ENCODE data around the gene HLTF. TPM values are rescaled to one million over a fixed set of nuclear protein-coding genes. Genes with fewer than 3 reads are reported as not detected.

The HLTF gene
- total RNA-seq, 1 experiment from 2014 or later = 63.4 TPM

DNA sequence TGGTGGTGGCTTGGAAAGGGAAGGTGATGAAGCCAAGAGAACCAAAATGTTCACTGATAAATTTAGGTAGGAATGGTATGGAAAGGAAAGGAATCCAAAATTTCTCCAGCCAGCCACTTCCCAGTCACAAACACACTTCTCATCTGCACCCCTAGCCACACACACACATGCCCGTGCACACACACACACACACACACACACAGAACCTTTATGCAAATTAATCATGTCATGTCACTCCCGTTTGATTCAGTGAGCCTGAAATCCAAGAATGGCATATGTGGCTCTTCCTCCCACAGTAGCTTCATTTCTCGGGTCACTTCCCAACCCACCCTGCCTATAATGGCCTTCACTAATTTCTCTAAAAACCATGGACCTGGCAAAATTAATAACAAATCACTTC lies 3.1 kb upstream of the HLTF start:
- DNase-seq (ENCODE audit: low spot score) = no peak

DNA sequence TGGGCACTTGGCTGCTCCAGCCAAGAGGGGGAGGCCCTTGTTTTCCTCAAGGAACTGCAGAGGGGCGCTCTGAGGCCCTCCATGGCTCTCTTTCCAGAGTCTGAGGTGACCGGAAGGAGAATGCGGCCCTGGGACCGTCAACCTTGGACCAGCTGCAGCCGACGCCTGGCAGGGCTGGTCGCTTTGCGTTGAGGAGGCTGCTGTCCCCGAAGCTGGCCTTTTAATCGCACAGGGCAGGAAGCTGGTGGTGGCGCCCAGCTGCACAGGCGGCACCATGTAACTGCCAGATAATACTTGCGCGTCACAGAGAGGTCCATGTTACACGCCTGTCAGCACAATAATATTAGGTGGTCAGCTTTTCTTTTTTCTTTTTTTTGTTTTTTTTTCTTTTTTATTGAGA lies 875 bp upstream of the HLTF start:
- no peak for DNase-seq (ENCODE audit: low spot score)

- no peak for DNase-seq (ENCODE audit: low spot score)
Observed at GRCh38 chr3:149085828-149086231, 503 bp downstream of the HLTF start.

DNA sequence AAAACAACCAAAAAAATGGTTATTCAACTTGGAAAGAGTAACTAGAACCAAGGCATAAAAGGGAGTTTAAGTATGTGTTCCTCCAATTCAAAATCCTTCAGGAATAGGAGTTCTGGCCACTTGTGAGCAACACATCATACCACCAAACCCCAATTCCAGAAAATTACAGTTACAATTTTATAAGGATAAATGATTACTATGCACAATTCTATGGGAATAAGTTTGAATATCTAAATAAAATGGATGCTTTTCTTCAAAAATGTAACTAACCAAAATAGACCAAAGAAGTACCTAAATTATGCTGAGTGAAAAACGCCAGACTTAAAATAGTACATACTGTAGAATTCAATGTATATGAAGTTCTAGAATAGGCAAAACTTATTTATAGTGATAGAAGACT lies 4.6 kb downstream of the HLTF start:
- no peak for DNase-seq (ENCODE audit: low spot score)

DNA sequence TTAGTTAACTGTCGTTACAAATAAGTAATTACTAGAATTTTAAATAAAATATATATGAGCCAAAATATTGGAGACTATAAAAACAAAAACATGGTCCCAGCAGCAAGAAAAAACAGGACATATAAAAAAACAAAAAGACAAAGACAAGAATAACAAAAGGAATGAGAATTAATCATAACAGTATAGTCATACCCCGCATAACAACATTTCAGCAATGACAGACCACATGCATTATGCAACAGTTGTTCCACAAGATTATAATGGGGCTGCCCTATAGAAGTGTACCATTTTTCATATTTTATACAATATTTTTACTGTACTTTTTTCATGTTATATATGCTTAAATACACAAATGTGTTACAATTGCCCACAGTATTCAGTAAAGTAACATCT lies 5.6 kb downstream of the HLTF start:
- no peak for DNase-seq (ENCODE audit: low spot score)

GRCh38 chr3:149080011-149080698 lies 6.2 kb downstream of the HLTF start:
- no peak for DNase-seq (ENCODE audit: low spot score)

GRCh38 chr3:149077628-149078027 lies 8.7 kb downstream of the HLTF start:
- no peak for DNase-seq (ENCODE audit: low spot score)

GRCh38 chr3:149067883-149068282 lies 18.4 kb downstream of the HLTF start:
- DNase-seq (ENCODE audit: low spot score) = no peak

- no peak for DNase-seq (ENCODE audit: low spot score)
Observed at GRCh38 chr3:149061776-149062175, 24.6 kb downstream of the HLTF start.

DNA sequence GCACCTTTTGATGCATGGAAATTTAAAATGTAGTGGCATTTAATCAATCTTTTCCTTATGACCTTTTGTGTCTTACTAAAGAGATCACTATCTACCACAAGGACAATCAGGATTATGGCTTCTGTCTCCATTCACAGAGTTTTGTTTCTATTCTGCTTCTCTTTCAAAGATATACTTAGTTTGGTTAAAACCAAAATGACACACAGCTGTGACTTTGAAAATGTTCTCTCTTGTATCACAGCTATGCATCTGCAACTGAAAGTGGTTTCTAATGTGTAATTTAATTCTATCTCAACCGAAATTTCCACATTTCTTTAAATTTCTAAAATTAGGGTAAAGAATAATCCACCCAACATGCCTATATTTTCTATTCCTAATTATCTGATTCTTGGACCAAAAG lies 27.7 kb downstream of the HLTF start:
- no peak for DNase-seq (ENCODE audit: low spot score)

DNA sequence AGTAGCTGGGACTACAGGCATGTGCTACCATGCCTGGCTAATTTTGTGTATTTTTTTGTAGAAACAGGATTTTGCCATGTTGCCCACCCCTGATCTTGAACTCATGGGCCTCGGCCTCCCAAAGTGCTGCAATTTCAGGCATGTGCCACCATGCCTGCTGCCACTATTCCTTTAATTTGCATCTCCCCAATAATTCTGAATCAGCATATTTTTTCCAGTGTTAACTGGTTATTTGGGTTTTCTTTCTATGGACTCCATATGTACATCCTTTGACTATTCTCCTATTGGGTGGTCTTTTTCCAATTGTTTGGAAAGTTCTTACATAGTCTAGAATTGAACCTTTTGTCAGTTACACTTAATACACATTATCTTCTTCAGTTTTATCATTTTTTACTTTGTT lies 28.1 kb downstream of the HLTF start:
- DNase-seq (ENCODE audit: low spot score) = no peak

GRCh38 chr3:149055575-149055974 lies 30.8 kb downstream of the HLTF start:
- DNase-seq (ENCODE audit: low spot score) = no peak

DNA sequence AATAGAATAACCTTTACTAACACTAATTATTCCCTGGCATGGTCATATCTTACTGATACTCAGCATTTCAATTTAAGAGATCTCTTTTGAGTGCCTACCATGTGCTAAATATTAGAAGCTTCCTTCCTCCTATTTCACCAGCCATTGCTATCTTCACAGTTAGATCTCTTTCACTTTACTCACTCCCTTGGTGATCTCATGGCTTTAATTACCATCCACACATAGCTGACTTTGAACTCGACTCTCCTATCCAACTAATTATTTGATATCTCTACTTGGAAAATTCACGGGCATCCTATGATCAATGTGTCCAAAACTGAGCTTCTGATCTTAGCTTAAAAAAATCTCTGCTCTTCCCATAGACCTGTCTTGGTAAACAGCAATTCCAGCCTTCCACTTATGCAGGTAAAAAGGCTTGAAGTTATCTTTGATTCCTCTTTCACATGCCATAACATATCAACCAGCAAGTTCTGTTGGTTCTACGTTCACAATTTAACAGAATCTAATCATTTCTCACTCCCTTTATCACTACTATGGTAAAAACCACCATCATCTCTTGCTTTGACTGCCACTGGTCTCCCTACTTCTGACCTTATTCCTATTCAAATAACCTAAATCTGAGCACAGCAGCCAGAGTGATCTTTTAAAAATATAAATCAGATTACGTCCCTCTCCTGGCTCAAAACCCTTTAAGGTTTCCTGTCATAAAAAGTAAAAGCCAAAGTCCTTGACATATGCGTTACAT lies 41.8 kb downstream of the HLTF start:
- no peak for DNase-seq (ENCODE audit: low spot score)

- peak; percentile 25 for DNase-seq (ENCODE audit: low spot score)
Observed at GRCh38 chr3:149042789-149043386, 43.4 kb downstream of the HLTF start.

DNA sequence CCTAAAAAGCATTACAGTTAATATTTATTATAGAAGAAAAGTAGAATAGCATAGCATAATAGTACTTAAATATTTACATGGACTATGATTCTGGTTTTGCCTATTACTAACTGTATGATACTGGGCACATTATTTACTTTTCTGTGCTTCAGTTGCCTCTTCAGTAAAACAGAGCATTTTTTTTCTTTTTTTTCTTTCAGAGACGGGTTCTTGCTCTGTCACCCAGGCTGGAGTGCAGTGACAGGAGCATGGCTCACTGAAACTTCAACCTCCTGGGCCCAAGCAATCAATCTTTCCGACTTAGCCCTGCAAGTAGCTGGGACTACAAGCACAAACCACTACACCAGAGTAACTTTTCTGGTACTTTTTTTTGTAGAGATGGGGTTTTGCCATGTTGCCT lies 48.0 kb downstream of the HLTF start:
- DNase-seq (ENCODE audit: low spot score) = no peak

DNA sequence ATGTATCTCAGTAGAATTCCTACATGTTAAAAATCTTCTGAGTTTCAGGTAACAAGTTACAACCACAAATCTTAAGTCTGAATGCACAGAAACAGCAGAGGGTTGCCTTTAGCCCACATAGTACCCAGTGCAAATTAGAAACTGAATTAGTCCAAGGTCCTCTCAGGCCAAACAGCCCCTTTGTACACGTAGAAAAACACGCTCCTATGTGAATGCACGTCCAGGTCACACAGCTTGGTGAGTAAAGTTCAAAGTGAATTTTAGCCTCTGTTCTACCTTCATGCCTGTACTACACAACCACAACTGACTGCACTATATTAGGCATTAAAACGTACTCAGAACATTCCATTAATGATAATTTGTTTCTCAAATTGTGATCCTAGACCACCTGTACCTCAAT lies 48.6 kb downstream of the HLTF start:
- no peak for DNase-seq (ENCODE audit: low spot score)

DNA sequence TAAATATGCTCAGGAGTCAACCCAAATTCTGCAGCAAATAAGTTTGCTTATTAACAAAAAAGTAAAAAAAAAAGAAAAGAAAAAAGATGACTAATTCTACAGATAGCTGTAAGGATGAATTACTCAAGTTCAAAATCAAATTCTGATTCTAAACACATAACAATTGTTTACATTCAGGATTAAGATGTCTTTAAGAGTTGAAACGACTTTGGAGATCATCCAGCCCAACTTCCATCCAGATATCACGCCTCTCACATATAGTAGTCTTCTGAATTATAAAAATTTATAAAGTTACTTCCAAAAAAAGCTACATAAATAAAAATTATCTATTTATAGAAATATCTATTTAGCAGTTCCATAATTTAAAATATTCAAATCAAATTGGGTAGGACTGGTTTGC lies 55.2 kb downstream of the HLTF start:
- DNase-seq (ENCODE audit: low spot score) = no peak

- DNase-seq (ENCODE audit: low spot score) = no peak
Observed at GRCh38 chr3:149026718-149027117, 59.6 kb downstream of the HLTF start.

DNA sequence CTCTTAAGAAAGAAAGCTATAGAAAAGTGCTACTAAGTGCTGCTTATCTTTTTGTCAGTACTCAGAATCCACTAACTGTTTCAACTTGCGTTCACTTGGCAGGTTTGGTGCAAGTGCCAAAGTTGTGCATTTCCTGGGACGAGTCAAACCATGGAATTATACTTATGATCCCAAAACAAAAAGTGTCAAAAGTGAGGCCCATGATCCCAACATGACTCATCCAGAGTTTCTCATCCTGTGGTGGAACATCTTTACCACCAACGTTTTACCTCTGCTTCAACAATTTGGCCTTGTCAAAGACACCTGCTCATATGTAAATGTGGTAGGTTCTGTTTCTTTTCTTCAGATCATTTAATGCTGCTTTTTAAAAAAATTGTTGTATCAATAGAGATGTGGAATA lies 62.4 kb downstream of the HLTF start:
- no peak for DNase-seq (ENCODE audit: low spot score)

DNA sequence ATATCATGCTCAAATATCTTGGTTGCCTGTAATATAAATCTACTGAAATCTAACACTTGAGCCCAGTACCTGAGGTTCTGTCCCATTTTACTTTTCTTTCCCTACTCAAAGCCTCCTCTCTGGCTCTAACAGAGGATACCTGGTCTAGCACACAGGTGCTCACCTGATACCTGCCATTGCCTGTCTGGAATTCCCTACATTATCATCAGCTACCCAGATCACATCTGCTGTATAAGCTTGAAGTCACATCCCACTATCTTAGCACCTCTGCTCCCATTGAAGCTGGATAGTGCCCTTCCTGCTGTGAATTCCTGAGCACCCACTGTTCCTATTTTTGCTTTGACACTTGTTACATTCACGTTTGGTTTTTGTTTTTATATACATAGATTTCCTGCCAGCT lies 64.5 kb downstream of the HLTF start:
- DNase-seq (ENCODE audit: low spot score) = no peak

- DNase-seq (ENCODE audit: low spot score) = no peak
Observed at GRCh38 chr3:149020839-149021252, 65.5 kb downstream of the HLTF start.

DNA sequence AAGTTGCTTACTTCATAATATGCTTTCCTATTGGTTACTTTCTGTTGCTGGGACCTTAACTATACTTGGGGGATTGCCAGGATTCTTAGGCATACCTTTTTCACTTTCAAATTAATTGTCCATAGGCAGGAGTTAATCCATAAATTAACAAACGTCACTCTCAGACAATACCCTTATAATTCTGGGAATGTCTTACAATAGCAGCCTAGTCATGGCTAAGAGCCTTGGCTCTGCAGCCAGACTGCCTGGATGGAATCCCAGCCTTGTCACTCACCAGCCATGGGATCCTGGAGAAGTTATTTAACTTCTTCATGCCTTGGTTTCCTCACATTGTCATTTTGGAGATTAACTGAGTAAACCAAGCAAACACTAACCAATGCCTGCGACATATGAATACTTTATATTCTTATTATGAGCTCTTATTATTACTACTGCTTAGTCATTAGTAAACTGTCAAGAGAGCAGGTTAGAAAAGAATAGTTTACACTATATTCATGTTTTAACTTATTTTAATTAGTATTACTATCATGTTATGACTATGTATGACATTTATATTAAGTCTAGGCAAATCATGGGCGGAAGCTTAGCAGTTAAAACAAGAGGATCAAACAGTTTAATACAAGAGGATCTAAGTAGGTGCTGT lies 66.0 kb downstream of the HLTF start:
- DNase-seq (ENCODE audit: low spot score) = no peak

GRCh38 chr3:149019580-149019979 lies 66.8 kb downstream of the HLTF start:
- no peak for DNase-seq (ENCODE audit: low spot score)

All from H4 (cell line).